AG10803 (cell line): ENCODE results near the gene KPNA3.
"Not testable (repeated sequence)": the region's sequence is repeated elsewhere in the genome, so short reads cannot be mapped to it uniquely, and the experiment has no call there.

ENCODE experiments used
- DNase-seq: peaks from one replicate; pipeline ENCODE4 v3.0.0; 2010; ENCODE audit warnings: low read depth
- H3K4me3 ChIP-seq: 2 replicates; pipeline ENCODE4 v1.5.1; 2011; ENCODE audit warnings: mild to moderate bottlenecking, low read length, control low read depth
- CTCF ChIP-seq: conservative IDR thresholded peaks from 2 replicates; pipeline ENCODE4 v1.5.1; 2011; ENCODE audit warnings: mild to moderate bottlenecking, low read length, control low read depth, inconsistent platforms

The KPNA3 gene

DNA sequence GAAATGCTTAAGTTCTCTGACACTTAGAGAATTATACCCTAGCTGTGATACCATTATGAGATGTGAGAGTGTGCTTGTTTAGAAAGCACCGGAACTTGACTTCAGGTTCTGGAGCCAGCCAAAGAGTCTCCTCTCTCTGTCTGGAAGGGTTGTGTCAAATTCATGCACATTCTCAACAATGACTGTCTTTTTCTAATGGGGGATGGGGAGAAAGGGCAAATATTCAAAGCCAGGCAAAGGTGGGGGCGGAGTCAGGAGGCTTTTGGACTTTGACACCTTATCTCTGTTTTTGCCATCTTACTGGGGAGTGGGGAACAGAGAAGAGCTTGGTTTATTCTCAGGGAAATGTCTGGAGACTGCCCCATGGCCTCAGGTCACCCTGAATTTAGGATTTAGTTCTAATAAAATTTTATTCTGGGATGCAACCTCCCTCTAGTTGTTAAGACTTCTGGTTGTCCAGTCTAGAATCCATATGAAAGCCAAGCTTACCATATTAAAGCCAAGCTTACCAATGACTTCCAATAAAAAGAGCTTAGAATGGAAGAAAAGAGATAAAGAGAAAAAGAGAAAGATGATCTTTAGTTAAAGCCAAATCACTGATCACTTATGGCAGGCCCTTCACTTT, 28.2 kb upstream of the KPNA3 start:
- H3K4me3 ChIP-seq = no peak overlapping the region
- TF ChIP-seq CTCF = no peak
- no peak for DNase-seq

DNA sequence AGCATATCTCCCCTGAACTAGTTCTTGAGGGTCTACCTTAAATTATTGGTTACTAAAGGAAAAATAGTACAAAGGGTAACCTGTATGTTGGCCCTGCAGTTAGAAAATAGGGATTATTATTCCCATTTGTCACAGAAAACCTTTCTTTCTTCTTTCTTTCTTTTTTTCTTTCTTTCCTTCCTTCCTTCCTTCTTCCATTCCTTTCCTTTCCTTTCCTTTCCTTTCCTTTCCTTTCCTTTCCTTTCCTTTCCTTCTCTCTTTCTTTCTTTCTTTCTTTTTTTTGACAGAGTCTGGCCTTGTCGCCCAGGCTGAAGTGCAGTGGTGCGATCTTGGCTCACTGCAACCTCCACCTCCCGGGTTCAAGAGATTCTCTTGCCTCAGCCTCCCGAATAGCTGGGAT, 23.6 kb upstream of the KPNA3 start:
- not testable (repeated sequence) for H3K4me3 ChIP-seq, DNase-seq

DNA sequence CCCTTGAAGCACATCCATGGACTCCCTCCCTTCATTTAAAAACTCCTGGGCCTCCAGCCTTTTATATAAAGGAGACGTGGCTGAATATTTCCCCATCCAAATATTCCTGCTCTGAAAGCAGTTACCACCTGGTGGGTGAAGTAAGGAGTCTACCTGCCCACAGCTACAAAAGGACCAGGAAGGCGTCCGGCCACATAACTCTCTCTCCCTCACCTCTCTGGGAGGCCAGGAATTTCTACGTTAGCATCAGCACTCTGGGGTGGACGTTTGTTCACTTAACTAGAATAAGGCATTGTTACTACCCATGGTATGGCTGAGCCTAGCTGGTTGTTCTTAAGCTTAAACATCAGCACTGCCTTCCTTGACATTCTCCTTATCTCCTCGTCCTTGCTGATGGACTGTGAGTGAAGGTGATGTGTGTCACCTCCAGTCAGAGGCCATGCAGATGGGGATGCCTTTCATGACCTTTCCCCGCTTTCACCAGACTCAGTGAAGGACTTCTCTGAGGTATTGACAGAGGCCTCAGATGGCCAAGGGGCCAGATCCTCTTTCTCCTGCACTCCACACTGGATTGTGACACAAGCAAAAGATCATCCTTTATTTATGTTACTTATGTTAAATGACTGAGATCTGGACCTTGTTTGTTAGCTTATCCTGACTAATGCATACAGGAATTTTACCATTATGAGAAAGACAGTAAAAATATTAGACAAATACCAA, 22.2 kb upstream of the KPNA3 start:
- no peak for DNase-seq
- no peak overlapping the region for H3K4me3 ChIP-seq
- TF ChIP-seq CTCF = no peak

GRCh38 chr13:49812812-49813211, 20.3 kb upstream of the KPNA3 start:
- no peak overlapping the region for H3K4me3 ChIP-seq
- TF ChIP-seq CTCF = no peak
- no peak for DNase-seq

GRCh38 chr13:49811527-49811908, 19.0 kb upstream of the KPNA3 start:
- TF ChIP-seq CTCF = no peak
- H3K4me3 ChIP-seq = no peak overlapping the region
- DNase-seq = no peak

GRCh38 chr13:49810567-49811526, 18.4 kb upstream of the KPNA3 start:
- no peak for TF ChIP-seq CTCF
- DNase-seq = peak; percentile 15

DNA sequence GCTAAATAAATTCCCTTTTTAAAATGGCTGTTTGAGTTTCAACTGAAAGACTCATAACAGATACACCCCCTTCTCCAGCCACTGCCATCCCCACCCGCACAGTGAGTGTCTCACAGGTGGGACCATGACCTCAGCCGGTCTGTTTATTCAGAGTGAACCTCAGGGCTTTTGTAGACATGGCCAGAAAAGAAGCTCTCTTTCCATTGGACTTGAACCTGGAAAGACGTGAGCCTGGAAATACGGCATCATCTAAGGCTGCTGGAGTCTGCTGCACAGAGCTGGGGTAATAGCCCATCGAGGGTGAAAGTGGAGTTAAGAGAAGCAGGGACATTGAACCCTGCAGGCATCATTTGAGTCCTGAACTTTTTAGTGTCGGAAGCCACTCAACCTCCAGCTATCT, 15.2 kb upstream of the KPNA3 start:
- H3K4me3 ChIP-seq = no peak overlapping the region
- no peak for DNase-seq
- TF ChIP-seq CTCF = no peak

More at GRCh38 chr13:49810567-49811526, 18.4 kb upstream of the KPNA3 start:
- H3K4me3 ChIP-seq = no peak overlapping the region
